C4-2B (cell line): ENCODE data around the gene SYNE2.

Source experiments
- ZFX ChIP-seq: fragments of 450-650 bp; IDR thresholded peaks from 2 replicates; pipeline ENCODE4 v1.6.1; 2017
- TF ChIP-seq, protein P1 (sequence below): fragments of 450-650 bp; conservative IDR thresholded peaks from 2 replicates; pipeline ENCODE4 v1.5.1; 2017; ENCODE audit warnings: mild to moderate bottlenecking

DNA sequence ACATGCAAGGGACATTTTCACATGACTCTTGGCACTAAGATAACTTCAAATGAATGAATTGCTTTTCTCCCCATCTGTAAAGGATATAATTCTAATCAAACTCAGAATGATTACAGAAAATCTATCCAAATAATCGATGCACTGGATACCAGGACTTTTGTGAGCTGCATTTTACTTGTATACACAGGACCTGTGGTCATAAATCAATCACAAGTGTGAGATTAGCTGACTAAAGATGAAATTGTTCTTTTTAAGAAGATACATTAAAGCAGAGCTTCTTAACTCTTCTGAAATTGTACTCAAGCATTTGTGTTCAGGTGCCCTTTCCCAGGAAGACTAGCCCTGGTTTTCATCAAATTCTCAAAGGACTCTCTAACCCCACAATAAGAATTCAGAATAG lies 375.1 kb downstream of the SYNE2 start:
- TF ChIP-seq, protein P1, sequence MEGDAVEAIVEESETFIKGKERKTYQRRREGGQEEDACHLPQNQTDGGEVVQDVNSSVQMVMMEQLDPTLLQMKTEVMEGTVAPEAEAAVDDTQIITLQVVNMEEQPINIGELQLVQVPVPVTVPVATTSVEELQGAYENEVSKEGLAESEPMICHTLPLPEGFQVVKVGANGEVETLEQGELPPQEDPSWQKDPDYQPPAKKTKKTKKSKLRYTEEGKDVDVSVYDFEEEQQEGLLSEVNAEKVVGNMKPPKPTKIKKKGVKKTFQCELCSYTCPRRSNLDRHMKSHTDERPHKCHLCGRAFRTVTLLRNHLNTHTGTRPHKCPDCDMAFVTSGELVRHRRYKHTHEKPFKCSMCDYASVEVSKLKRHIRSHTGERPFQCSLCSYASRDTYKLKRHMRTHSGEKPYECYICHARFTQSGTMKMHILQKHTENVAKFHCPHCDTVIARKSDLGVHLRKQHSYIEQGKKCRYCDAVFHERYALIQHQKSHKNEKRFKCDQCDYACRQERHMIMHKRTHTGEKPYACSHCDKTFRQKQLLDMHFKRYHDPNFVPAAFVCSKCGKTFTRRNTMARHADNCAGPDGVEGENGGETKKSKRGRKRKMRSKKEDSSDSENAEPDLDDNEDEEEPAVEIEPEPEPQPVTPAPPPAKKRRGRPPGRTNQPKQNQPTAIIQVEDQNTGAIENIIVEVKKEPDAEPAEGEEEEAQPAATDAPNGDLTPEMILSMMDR, result no peak
- no peak for TF ChIP-seq ZFX
